GM12864 (cell line): ENCODE data around the gene PRR12.

Source experiments
- DNase-seq: peaks from one replicate; pipeline ENCODE4 v3.0.0-alpha.2; 2011; ENCODE audit warnings: low read depth
- H3K4me3 ChIP-seq: 2 replicates; pipeline ENCODE4 v1.5.1; 2011; ENCODE audit warnings: mild to moderate bottlenecking, low read depth, low read length, control low read depth
- CTCF ChIP-seq: IDR thresholded peaks from 2 replicates; pipeline ENCODE4 v1.5.1; 2011; ENCODE audit warnings: low read depth, mild to moderate bottlenecking, moderate library complexity, low read length, control low read depth, inconsistent platforms; ENCODE audit errors: missing control alignments

Gene PRR12

GRCh38 chr19:49656456-49657109 is 65.6 kb downstream of the PRR12 start:
- H3K4me3 ChIP-seq = no peak overlapping the region
- no peak for TF ChIP-seq CTCF
- no peak for DNase-seq

- H3K4me3 ChIP-seq = no peak overlapping the region
- no peak for DNase-seq
- TF ChIP-seq CTCF = no peak
Measured at GRCh38 chr19:49657493-49658138, 66.6 kb downstream of the PRR12 start.

DNA sequence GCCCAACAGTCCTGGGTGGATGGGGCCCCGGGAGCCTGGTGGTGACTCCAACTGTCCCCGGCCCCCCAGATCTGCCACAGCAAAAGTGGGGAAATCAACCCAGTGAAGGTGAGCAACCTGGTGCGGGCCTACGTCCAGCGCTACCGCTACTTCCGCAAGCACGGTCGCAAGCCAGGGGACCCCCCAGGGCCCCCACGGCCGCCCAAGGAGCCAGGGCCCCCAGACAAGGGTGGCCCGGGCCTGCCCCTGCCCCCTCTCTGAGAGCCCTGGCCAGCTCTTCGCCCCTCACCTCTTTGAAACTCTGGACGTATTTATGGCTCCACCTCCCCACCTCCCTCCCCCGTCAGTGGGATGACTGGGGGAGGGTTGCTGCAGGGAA is 67.1 kb downstream of the PRR12 start:
- no peak for DNase-seq
- TF ChIP-seq CTCF = no peak
- no peak overlapping the region for H3K4me3 ChIP-seq

DNA sequence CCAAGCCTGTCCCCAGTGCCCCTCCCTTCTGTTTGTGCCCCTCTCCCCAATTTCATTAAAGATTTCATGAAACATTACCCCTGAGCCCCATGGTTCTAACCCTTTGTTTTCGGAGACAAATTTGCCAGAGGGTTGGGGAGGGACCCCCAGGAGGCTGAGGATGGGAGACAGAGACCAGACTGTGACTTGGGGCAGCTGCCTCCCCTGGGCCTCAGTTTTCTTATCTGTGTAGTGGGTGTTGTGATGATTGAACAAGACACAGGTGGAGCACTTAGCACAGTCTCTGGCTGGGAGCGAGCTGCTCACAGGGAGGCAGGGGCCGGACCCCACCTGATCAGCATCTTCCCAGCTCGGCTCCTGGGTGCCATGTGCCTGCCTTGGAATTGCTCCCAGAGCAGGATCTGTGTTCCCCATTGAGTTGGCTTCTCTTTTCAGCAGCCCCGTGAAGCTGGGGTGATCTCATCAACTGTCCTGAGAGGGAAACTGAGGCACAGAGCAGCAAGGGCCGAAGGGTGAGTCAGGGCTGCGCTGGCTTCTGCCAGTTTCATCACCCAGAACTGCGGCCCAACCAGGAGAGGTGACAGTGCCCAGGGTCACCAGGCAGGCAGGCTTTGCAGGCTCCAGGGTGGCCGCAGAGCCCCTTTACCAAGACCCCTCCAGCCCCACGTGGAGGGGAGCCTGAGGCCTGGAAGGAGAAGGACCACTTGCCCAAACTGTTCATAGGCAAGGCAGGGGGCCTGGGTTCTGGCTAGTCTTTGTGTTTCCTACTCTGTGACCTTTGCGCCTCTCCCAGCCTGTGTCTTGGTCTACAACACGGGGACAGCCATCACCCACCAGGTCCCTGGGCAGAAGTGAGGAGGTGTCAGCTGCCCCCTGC is 67.8 kb downstream of the PRR12 start:
- TF ChIP-seq CTCF = no peak

DNA sequence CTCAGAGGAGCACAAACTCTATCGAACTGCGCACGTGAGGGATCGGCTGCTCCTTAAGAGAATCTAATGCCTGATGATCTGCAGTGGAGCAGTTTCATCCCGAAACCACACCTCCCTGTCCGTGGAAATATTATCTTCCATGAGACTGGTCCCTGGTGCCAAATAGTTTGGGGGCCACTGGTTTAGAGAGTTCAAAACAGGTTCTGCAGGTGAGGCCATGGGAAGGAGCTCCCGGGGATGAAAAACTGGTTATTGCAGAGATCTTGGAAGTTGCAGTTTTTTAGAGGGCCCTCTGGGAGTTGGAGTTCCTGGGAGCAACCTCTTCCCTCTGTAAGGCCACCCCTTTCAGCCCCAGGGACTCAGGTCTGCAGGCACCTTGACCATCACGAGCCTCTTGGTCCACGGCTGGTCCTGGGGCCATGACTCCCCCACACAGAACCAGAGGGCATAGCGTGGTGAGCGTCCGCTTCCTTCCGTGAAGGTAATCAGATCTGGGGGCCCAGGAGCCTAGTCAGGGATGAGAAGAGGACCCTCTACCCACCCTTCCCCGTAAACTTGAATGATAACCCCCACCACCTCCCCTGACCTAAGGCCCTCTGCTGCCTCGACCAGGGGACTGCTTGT is 69.5 kb downstream of the PRR12 start:
- no peak overlapping the region for H3K4me3 ChIP-seq
- DNase-seq = no peak
- TF ChIP-seq CTCF = no peak

More for the DNA sequence above, 67.8 kb downstream of the PRR12 start:
- H3K4me3 ChIP-seq = no peak overlapping the region
- DNase-seq = no peak

DNA sequence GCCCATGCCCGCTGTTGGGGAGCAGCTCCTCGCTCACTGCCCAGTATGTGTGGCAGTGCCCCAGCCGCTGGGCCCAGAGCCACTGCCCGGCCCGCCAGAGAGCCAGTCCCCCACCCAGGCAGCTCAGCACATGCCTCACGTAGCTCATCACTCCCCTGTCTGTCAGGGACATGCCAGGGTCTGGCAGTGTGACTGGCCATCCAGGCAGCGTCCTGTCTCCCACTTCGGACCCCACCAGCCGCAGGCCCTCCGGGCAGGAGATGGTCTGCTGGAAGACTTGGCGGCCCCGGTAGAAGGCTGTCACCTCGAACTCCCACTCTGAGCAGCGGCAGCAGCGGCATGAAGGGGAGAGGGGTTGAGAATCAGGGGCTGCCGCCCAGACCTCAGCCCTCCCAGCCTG is 71.0 kb downstream of the PRR12 start:
- TF ChIP-seq CTCF = no peak
- no peak overlapping the region for H3K4me3 ChIP-seq
- DNase-seq = no peak
